K562 (cell line): Measurements from ENCODE around the gene ERC2. TPM values are rescaled to one million over a fixed set of nuclear protein-coding genes. Genes with fewer than 3 reads are reported as not detected.

ENCODE experiments used
- ATAC-seq: fragments of 200-7000 bp; cut with Tn5 transposase; 3 replicates; pipeline ENCODE4 v1.9.1; 2020; ENCODE audit warnings: moderate library complexity
- BruUV-seq: library from RNA; stranded (reverse); fragments of 400-500 nt; replicated peaks from 2 replicates; lab custom pipeline; 2021; lab: Mats Ljungman, UMichigan
- CTCF ChIA-PET: fragments of 300-600 bp; formaldehyde crosslinking; extraction: SDS; loops from one replicate; lab custom pipeline; 2021; ENCODE audit warnings: low intra/inter-chr PET ratio; lab: Yijun Ruan, JAX
- POLR2A ChIA-PET: fragments of 300-600, 350-650 bp; sonication (Branson Sonifier 250); formaldehyde crosslinking; extraction: SDS; loops from one replicate; lab custom pipeline; 2021; ENCODE audit warnings: antibody characterized with exemption, inconsistent platforms; lab: Yijun Ruan, JAX
- DNase-seq, 4 experiments: peaks; one replicate each; pipeline versions ENCODE4 v3.0.0 to v3.0.0-alpha.2; 2011 to 2018; ENCODE audit warnings: low spot score in 3 of 4, mixed read lengths in 3 of 4; ENCODE audit errors: extremely low read depth in 1 of 4
- FAIRE-seq: peaks from 2 replicates; lab custom pipeline; 2011; peaks lifted over from hg19 to GRCh38; lab: Jason Lieb, UNC
- H2AFZ ChIP-seq: 2 replicates; pipeline ENCODE4 v1.6.0; 2011; ENCODE audit warnings: low read depth, low read length, control low read depth, inconsistent platforms
- H3K27ac ChIP-seq: fragments of 200-600 bp; 3 replicates; pipeline ENCODE4 v1.8.0; 2011; ENCODE audit warnings: low read depth, mild to moderate bottlenecking, control low read depth, inconsistent platforms, low read length, moderate library complexity, mixed read lengths; ENCODE audit errors: extremely low read depth
- H3K27me3 ChIP-seq, 2 experiments: fragments of 300-600 bp in 1 of 2; 2 replicates in 1 of 2; 3 replicates in 1 of 2; pipeline versions ENCODE4 v1.6.0 to v1.8.0; 2011; ENCODE audit warnings: inconsistent platforms in 2 of 2, low read length in 2 of 2, mild to moderate bottlenecking in 1 of 2, mixed read lengths in 1 of 2, moderate library complexity in 1 of 2; ENCODE audit not compliant: control insufficient read depth in 2 of 2, insufficient read depth in 2 of 2
- H3K36me3 ChIP-seq: fragments of 300-600 bp; 3 replicates; pipeline ENCODE4 v1.8.0; 2011; ENCODE audit warnings: mild to moderate bottlenecking, low read length, inconsistent platforms; ENCODE audit not compliant: control insufficient read depth, insufficient read depth
- H3K4me1 ChIP-seq, 2 experiments: fragments of 200-600 bp in 1 of 2; replicated peaks in 1 of 2; 2 replicates in 1 of 2; 3 replicates in 1 of 2; pipeline versions ENCODE4 v1.5.1 to v1.8.0; 2011; ENCODE audit warnings: inconsistent platforms in 2 of 2, low read length in 2 of 2, mild to moderate bottlenecking in 1 of 2, mixed read lengths in 1 of 2, moderate library complexity in 1 of 2; ENCODE audit not compliant: control insufficient read depth in 2 of 2, insufficient read depth in 2 of 2
- H3K4me2 ChIP-seq: 2 replicates; pipeline ENCODE4 v1.6.1; 2011; ENCODE audit warnings: low read length, control low read depth, inconsistent platforms, mixed read lengths; ENCODE audit not compliant: insufficient read depth
- H3K4me3 ChIP-seq: fragments of 200-600 bp; sonication (generic), shearing (Covaris generic); 2 replicates; pipeline ENCODE4 v1.5.1; 2016; ENCODE audit warnings: control low read depth, inconsistent platforms
- H3K79me2 ChIP-seq: fragments of 200-600 bp; 3 replicates; pipeline ENCODE4 v1.8.0; 2011; ENCODE audit warnings: low read length, inconsistent platforms; ENCODE audit not compliant: control insufficient read depth, insufficient read depth
- H3K9ac ChIP-seq, 2 experiments: 2 replicates each; pipeline versions ENCODE4 v1.6.0 to v1.6.1; 2011; ENCODE audit warnings: low read depth in 2 of 2, low read length in 2 of 2, control low read depth in 1 of 2, inconsistent platforms in 1 of 2, mild to moderate bottlenecking in 1 of 2, mixed read lengths in 1 of 2; ENCODE audit not compliant: insufficient read depth in 1 of 2
- H3K9me1 ChIP-seq: one replicate; pipeline ENCODE4 v1.6.0; 2011; ENCODE audit warnings: inconsistent platforms, mild to moderate bottlenecking, low read length, moderate library complexity; ENCODE audit not compliant: control insufficient read depth, insufficient read depth
- H3K9me3 ChIP-seq: replicated peaks from 2 replicates; pipeline ENCODE4 v1.5.1; 2011; ENCODE audit warnings: low read depth, low read length, inconsistent platforms; ENCODE audit not compliant: control insufficient read depth, insufficient read depth
- H4K20me1 ChIP-seq: replicated peaks from 2 replicates; pipeline ENCODE4 v1.6.1; 2011; ENCODE audit warnings: low read length, inconsistent platforms, mixed read lengths; ENCODE audit not compliant: control insufficient read depth, insufficient read depth
- AFF1 ChIP-seq, 2 experiments: fragments of 450-650 bp; IDR thresholded peaks; 2 replicates each; pipeline ENCODE4 v1.6.1; 2018; ENCODE audit warnings: mild to moderate bottlenecking in 2 of 2, low read depth in 1 of 2; ENCODE audit not compliant: partially characterized antibody in 2 of 2
- MAFF ChIP-seq: IDR thresholded peaks from 2 replicates; pipeline ENCODE4 v1.6.1; 2012; ENCODE audit warnings: low read length, improper control_type of control experiment
- RBM25 ChIP-seq: fragments of 200-400 bp; formaldehyde crosslinking; IDR thresholded peaks from 2 replicates; pipeline ENCODE4 v1.6.1; 2018; ENCODE audit warnings: low read length, low read depth, moderate library complexity; ENCODE audit not compliant: severe bottlenecking
- SIX5 ChIP-seq, 2 experiments: IDR thresholded peaks; 2 replicates each; pipeline ENCODE4 v1.6.1; 2011; ENCODE audit warnings: low read length in 2 of 2, borderline replicate concordance in 1 of 2, low read depth in 1 of 2, mild to moderate bottlenecking in 1 of 2, moderate library complexity in 1 of 2; ENCODE audit not compliant: insufficient read depth in 1 of 2
- ZFP36 ChIP-seq: fragments of 150-350 bp; IDR thresholded peaks from 2 replicates; pipeline ENCODE4 v1.6.1; 2018; ENCODE audit warnings: low read length, low read depth; ENCODE audit not compliant: partially characterized antibody
- WGBS: fragments of 100-300 bp; shearing (Covaris generic); methylation state at CpG from one replicate; pipeline ENCODE4 v1.1.6; 2016; ENCODE audit warnings: low coverage, mixed read lengths; ENCODE audit not compliant: insufficient coverage; ENCODE audit errors: missing lambda C conversion rate; 5-methylcytosine and 5-hydroxymethylcytosine counted together
- in situ Hi-C: fragments of 300-500 bp; cut with MboI; formaldehyde crosslinking; loops from 4 replicates; pipeline ENCODE4 v1.15.0; 2018; ENCODE audit warnings: inconsistent platforms, mixed read lengths
- intact Hi-C: fragments of 100-400 bp; cut with micrococcal nuclease; formaldehyde crosslinking; loops from 2 replicates; pipeline ENCODE4 v1.14.2; 2022
- polyA plus RNA-seq, 8 experiments: library from polyadenylated mRNA; depleted of rRNA in 4 of 8; stranded (reverse) in 5 of 8; unstranded in 3 of 8; fragments of >200 nt; fragmentation: Nextera tagmentation in 2 of 8; fragmentation: Illumina TruSeq in 1 of 8; extraction: Ambion mirVana in 2 of 8; extraction: Trizol in 1 of 8; gene quantifications; 2 replicates each; pipeline versions ENCODE4 v1.2.1 to v1.2.3, GENCODE V29; 2011 to 2014; ENCODE audit warnings: inconsistent platforms in 1 of 8, missing spikeins in 1 of 8
- total RNA-seq, 7 experiments: library from RNA; depleted of rRNA in 6 of 7; stranded (reverse); fragments of >200 nt in 6 of 7; fragmentation: Illumina TruSeq in 2 of 7; extraction: Trizol in 2 of 7; gene quantifications; 2 replicates each; pipeline versions ENCODE4 v1.2.1 to v1.2.3, GENCODE V29; 2011 to 2021; ENCODE audit warnings: low replicate concordance in 1 of 7

Gene ERC2
- total and polyA plus RNA-seq, 9 of the 15 experiments (the other 6 are each of a cell fraction or from before 2014, with no cell fraction given), result 0.04 to 0.18 (median 0.07) TPM; not detected in 2

GRCh38 chr3:56336023-56336422 lies 132.2 kb downstream of the ERC2 start:
- ChIA-PET POLR2A (no interaction called here), CTCF (no interaction called here)
- intact Hi-C loops, result no loop called here
- Histone ChIP-seq H3K36me3 (no peaks in the 10 kb centered on the region), H3K4me1 (no peaks in the 10 kb centered on the region), H3K4me3 (no peak overlapping the region), H3K79me2 (no peaks in the 10 kb centered on the region), H4K20me1 (no peaks in the 10 kb centered on the region), H3K27me3 (no peaks in the 10 kb centered on the region), H2AFZ (no peak overlapping the region), H3K4me2 (no peak overlapping the region), H3K9me3 (no peaks in the 10 kb centered on the region), H3K9ac (no peak overlapping the region), H3K27ac (no peak overlapping the region), H3K9me1 (no peaks in the 10 kb centered on the region)
- DNase-seq, result no peak
- in situ Hi-C loops, result no loop called here
- no TSS peak for BruUV-seq
- peak; percentile 78 for TF ChIP-seq RBM25
- peak; percentile 47 for TF ChIP-seq ZFP36
- TF ChIP-seq MAFF, result no peak
- FAIRE-seq, result no peak
- no peak for ATAC-seq
- WGBS, result 3% methylated on average over 4 of the region's 4 CpGs

GRCh38 chr3:56324473-56324872 lies 143.8 kb downstream of the ERC2 start:
- H3K4me2 ChIP-seq, result no peak overlapping the region
- H3K4me1 ChIP-seq, result no peaks in the 10 kb centered on the region
- no peaks in the 10 kb centered on the region for H3K9me1 ChIP-seq
- in situ Hi-C loops (no loop called here), intact Hi-C loops (no loop called here)
- no peak overlapping the region for H2AFZ ChIP-seq
- ChIA-PET POLR2A (no interaction called here), CTCF (no interaction called here)
- FAIRE-seq (no peak), ATAC-seq (no peak), DNase-seq (no peak)
- H3K4me3 ChIP-seq, result no peak overlapping the region
- no peaks in the 10 kb centered on the region for H3K36me3 ChIP-seq
- no TSS peak for BruUV-seq
- H3K9ac ChIP-seq, result no peak overlapping the region
- TF ChIP-seq AFF1 (IDR thresholded peaks at IDR 0.05; ENCODE audit: low read depth in 1 of 2, partially characterized antibody in 2 of 2) (no peak), SIX5 (IDR thresholded peaks at IDR 0.05; ENCODE audit: borderline replicate concordance in 1 of 2, insufficient read depth in 1 of 2, low read depth in 1 of 2, low read length in 2 of 2) (no peak)
- no peaks in the 10 kb centered on the region for H3K79me2 ChIP-seq
- H4K20me1 ChIP-seq, result no peaks in the 10 kb centered on the region
- H3K27me3 ChIP-seq, result no peaks in the 10 kb centered on the region
- H3K9me3 ChIP-seq, result no peaks in the 10 kb centered on the region
- H3K27ac ChIP-seq, result no peak overlapping the region
- 0% methylated on average over 3 of the region's 3 CpGs for WGBS
